Mucosa of descending colon (tissue), 3 donors: ENCODE results near the gene RMRP. TPM values are rescaled to one million over a fixed set of nuclear protein-coding genes. Genes with fewer than 3 reads are reported as not detected.

ENCODE experiments used
- ATAC-seq: fragments of 200-7000 bp; cut with Tn5 transposase; one replicate; pipeline ENCODE4 v1.9.1; 2020; ENCODE audit warnings: mild to moderate bottlenecking, moderate library complexity
- DNase-seq, 3 donors: peaks; one replicate each; pipeline ENCODE4 v3.0.0-alpha.2; 2020
- H3K36me3 ChIP-seq: fragments of 200-600 bp; one replicate; pipeline ENCODE4 v1.8.0; 2021; ENCODE audit warnings: low read depth, mild to moderate bottlenecking
- H3K4me1 ChIP-seq: fragments of 200-600 bp; one replicate; pipeline ENCODE4 v1.8.0; 2021; ENCODE audit warnings: low read depth, mild to moderate bottlenecking
- H3K4me3 ChIP-seq: fragments of 200-600 bp; one replicate; pipeline ENCODE4 v1.8.0; 2021; ENCODE audit warnings: mild to moderate bottlenecking
- H3K9me3 ChIP-seq: fragments of 200-600 bp; one replicate; pipeline ENCODE4 v1.8.0; 2021; ENCODE audit warnings: mild to moderate bottlenecking
- CTCF ChIP-seq: fragments of 200-600 bp; IDR thresholded peaks from one replicate; pipeline ENCODE4 v1.8.0; 2022; ENCODE audit warnings: antibody characterized with exemption, mild to moderate bottlenecking
- intact Hi-C, 2 donors: fragments of 100-400 bp; cut with DNase I in 1 of 2; cut with micrococcal nuclease in 1 of 2; formaldehyde crosslinking; loops; one replicate each; pipeline versions ENCODE4 v1.11.0 to v1.11.1; 2022; cut with DNase I, micrococcal nuclease
- total RNA-seq, 3 donors: library from RNA; stranded (reverse); fragmentation: NEBNext Ultra II Directional in 2 of 3; extraction: Animal tissue kit (Norgen Biotek cat#: 25700) in 2 of 3; gene quantifications; one replicate each; pipeline versions ENCODE4 v1.2.1 to v1.2.4, GENCODE V29; 2021 to 2023
- donor health status: DM: no; HTN: no; CAD: no; lungs with moderate emphysema.
- donor health status: DM: no; HTN: no; CAD: no.
- donor health status: DM: no; HTN: yes; CAD: no.

The RMRP gene
- total RNA-seq, 3 donors from 2014 or later = 9,213 to 30,268 (median 19,463) TPM

- DNase-seq (peak in 1 of 3 donors; percentile 29), ATAC-seq (no peak)
- no peaks in the 10 kb centered on the region for H3K36me3 ChIP-seq
- H3K4me3 ChIP-seq = no peak overlapping the region
- H3K4me1 ChIP-seq = peaks cover 7% of the 10 kb centered on the region
- intact Hi-C loops = no loop called here
- TF ChIP-seq CTCF = no peak
- H3K9me3 ChIP-seq = no peaks in the 10 kb centered on the region
Measured at GRCh38 chr9:35686222-35687203, 28.7 kb upstream of the RMRP start.

- Histone ChIP-seq H3K4me1 (peaks cover 4% of the 10 kb centered on the region), H3K4me3 (no peak overlapping the region), H3K36me3 (no peaks in the 10 kb centered on the region), H3K9me3 (no peaks in the 10 kb centered on the region)
- DNase-seq = peak in 1 of 3 donors; percentile 47
- TF ChIP-seq CTCF = no peak
- intact Hi-C loops = no loop called here
- ATAC-seq = no peak
Measured at GRCh38 chr9:35685506-35685905, 27.7 kb upstream of the RMRP start.

GRCh38 chr9:35684921-35685320, 27.1 kb upstream of the RMRP start:
- Histone ChIP-seq H3K9me3 (no peaks in the 10 kb centered on the region), H3K4me3 (no peak overlapping the region), H3K36me3 (no peaks in the 10 kb centered on the region), H3K4me1 (no peaks in the 10 kb centered on the region)
- ATAC-seq (no peak), DNase-seq (peak in 1 of 3 donors; percentile 26)
- no peak for TF ChIP-seq CTCF
- intact Hi-C loops = no loop called here

GRCh38 chr9:35683323-35683722, 25.5 kb upstream of the RMRP start:
- Histone ChIP-seq H3K9me3 (no peaks in the 10 kb centered on the region), H3K36me3 (no peaks in the 10 kb centered on the region), H3K4me1 (no peaks in the 10 kb centered on the region), H3K4me3 (no peak overlapping the region)
- DNase-seq (no peak), ATAC-seq (no peak)
- intact Hi-C loops = no loop called here
- no peak for TF ChIP-seq CTCF

- no peak for TF ChIP-seq CTCF
- Histone ChIP-seq H3K36me3 (no peaks in the 10 kb centered on the region), H3K4me3 (no peak overlapping the region), H3K9me3 (no peaks in the 10 kb centered on the region), H3K4me1 (no peaks in the 10 kb centered on the region)
- intact Hi-C loops = no loop called here
- ATAC-seq = no peak
- peak in 1 of 3 donors; percentile 23 for DNase-seq
Measured at GRCh38 chr9:35682520-35683315, 24.9 kb upstream of the RMRP start.
